Measurements from ENCODE around the gene AKR1D1. TPM values are rescaled to one million over a fixed set of nuclear protein-coding genes. Genes with fewer than 3 reads are reported as not detected.
"Not testable (repeated sequence)": the region's sequence is repeated elsewhere in the genome, so short reads cannot be mapped to it uniquely, and the experiment has no call there.

AKR1D1 gene
- total RNA-seq, 4 donors from 2014 or later, result 0.10 TPM; not detected in 3

- DNase-seq (ENCODE audit: low spot score in 2 of 2), result no peak
- intact Hi-C loops (cut with DNase I; ENCODE audit: low total_unique reads), result no loop called here
- TF ChIP-seq POLR2A (IDR thresholded peaks at IDR 0.05) (no peak), CTCF (IDR thresholded peaks at IDR 0.05) (no peak)
- no peak overlapping the region for H3K4me3 ChIP-seq (ENCODE audit: low read depth, poor library complexity, severe bottlenecking)
- WGBS, 2 donors, result 77% methylated on average over 5 of the region's 5 CpGs
These were observed 10.5 kb downstream of the AKR1D1 start for GRCh38 chr7:138086563-138087270.

GRCh38 chr7:138089080-138089901 is 13.0 kb downstream of the AKR1D1 start:
- intact Hi-C loops (cut with DNase I; ENCODE audit: low total_unique reads), result no loop called here
- WGBS, 2 donors, result 88 to 90% methylated on average over 9 of the region's 9 CpGs
- H3K4me3 ChIP-seq (ENCODE audit: low read depth, poor library complexity, severe bottlenecking), result no peak overlapping the region
- no peak for DNase-seq (ENCODE audit: low spot score in 2 of 2)
- no peak for TF ChIP-seq CTCF (IDR thresholded peaks at IDR 0.05)

GRCh38 chr7:138091032-138091431 is 14.8 kb downstream of the AKR1D1 start:
- DNase-seq (ENCODE audit: low spot score in 2 of 2), result no peak
- TF ChIP-seq POLR2A (IDR thresholded peaks at IDR 0.05) (no peak), CTCF (IDR thresholded peaks at IDR 0.05) (no peak)
- no peak overlapping the region for H3K4me3 ChIP-seq (ENCODE audit: low read depth, poor library complexity, severe bottlenecking)
- intact Hi-C loops (cut with DNase I; ENCODE audit: low total_unique reads), result no loop called here
- 69 to 77% methylated on average over 3 of the region's 3 CpGs for WGBS, 2 donors

GRCh38 chr7:138091840-138092239 is 15.6 kb downstream of the AKR1D1 start:
- intact Hi-C loops (cut with DNase I; ENCODE audit: low total_unique reads); DNase-seq (ENCODE audit: low spot score in 2 of 2); H3K4me3 ChIP-seq (ENCODE audit: low read depth, poor library complexity, severe bottlenecking): not testable (repeated sequence)
- WGBS, 2 donors, result 63 to 85% methylated on average over 2 of the region's 2 CpGs

- no peak overlapping the region for H3K4me3 ChIP-seq (ENCODE audit: low read depth, poor library complexity, severe bottlenecking)
- intact Hi-C loops (cut with DNase I; ENCODE audit: low total_unique reads), result no loop called here
- TF ChIP-seq CTCF (IDR thresholded peaks at IDR 0.05) (no peak), POLR2A (IDR thresholded peaks at IDR 0.05) (no peak)
- WGBS, 2 donors, result 87 to 92% methylated on average over 6 of the region's 6 CpGs
- DNase-seq (ENCODE audit: low spot score in 2 of 2), result no peak
These were observed 16.3 kb downstream of the AKR1D1 start for GRCh38 chr7:138092486-138093028.
